Esophagus (tissue), 2 donors: ENCODE results near the gene RFX1. TPM values are rescaled to one million over a fixed set of nuclear protein-coding genes. Genes with fewer than 3 reads are reported as not detected.

Experiments used
- H3K27ac ChIP-seq, 2 donors: one replicate each; pipeline ENCODE4 v1.5.1; 2013; ENCODE audit warnings: low read depth in 2 of 2, mild to moderate bottlenecking in 2 of 2, inconsistent platforms in 1 of 2, low read length in 1 of 2, moderate library complexity in 1 of 2
- H3K27me3 ChIP-seq, 2 donors: one replicate each; pipeline ENCODE4 v1.6.1; 2013; ENCODE audit warnings: low read length in 2 of 2, control low read depth in 1 of 2, mild to moderate bottlenecking in 1 of 2; ENCODE audit not compliant: insufficient read depth in 2 of 2, control insufficient read depth in 1 of 2
- H3K36me3 ChIP-seq, 2 donors: one replicate each; pipeline ENCODE4 v1.6.1; 2013; ENCODE audit warnings: low read length in 1 of 2; ENCODE audit not compliant: control insufficient read depth in 2 of 2, insufficient read depth in 2 of 2
- H3K4me1 ChIP-seq, 2 donors: one replicate each; pipeline ENCODE4 v1.6.1; 2013; ENCODE audit warnings: low read length in 1 of 2; ENCODE audit not compliant: control insufficient read depth in 2 of 2, insufficient read depth in 2 of 2
- H3K4me3 ChIP-seq, 2 donors: one replicate each; pipeline ENCODE4 v1.5.1; 2013; ENCODE audit warnings: low read length in 2 of 2, mild to moderate bottlenecking in 2 of 2, low read depth in 1 of 2, moderate library complexity in 1 of 2
- H3K9me3 ChIP-seq, 2 donors: one replicate each; pipeline ENCODE4 v1.6.1; 2013; ENCODE audit warnings: mild to moderate bottlenecking in 2 of 2, low read depth in 1 of 2, low read length in 1 of 2, moderate library complexity in 1 of 2; ENCODE audit not compliant: control insufficient read depth in 2 of 2, insufficient read depth in 1 of 2
- WGBS, 2 donors: extraction: QIAGEN DNeasy Blood & Tissue Kit; methylation state at CpG; one replicate each; pipeline ENCODE4 v1.1.7; 2013; 5-methylcytosine and 5-hydroxymethylcytosine counted together
- polyA plus RNA-seq, 2 donors: library from polyadenylated mRNA; stranded (reverse); fragments of 200-250 nt; gene quantifications; one replicate each; pipeline ENCODE4 v1.2.3, GENCODE V29; 2013
- donor health status: healthy with polysubstance abuse.
- donor health status: Bipolar disorder and iron deficiency.

RFX1 gene
- polyA plus RNA-seq, 2 donors: 3.8 to 6.6 TPM

DNA sequence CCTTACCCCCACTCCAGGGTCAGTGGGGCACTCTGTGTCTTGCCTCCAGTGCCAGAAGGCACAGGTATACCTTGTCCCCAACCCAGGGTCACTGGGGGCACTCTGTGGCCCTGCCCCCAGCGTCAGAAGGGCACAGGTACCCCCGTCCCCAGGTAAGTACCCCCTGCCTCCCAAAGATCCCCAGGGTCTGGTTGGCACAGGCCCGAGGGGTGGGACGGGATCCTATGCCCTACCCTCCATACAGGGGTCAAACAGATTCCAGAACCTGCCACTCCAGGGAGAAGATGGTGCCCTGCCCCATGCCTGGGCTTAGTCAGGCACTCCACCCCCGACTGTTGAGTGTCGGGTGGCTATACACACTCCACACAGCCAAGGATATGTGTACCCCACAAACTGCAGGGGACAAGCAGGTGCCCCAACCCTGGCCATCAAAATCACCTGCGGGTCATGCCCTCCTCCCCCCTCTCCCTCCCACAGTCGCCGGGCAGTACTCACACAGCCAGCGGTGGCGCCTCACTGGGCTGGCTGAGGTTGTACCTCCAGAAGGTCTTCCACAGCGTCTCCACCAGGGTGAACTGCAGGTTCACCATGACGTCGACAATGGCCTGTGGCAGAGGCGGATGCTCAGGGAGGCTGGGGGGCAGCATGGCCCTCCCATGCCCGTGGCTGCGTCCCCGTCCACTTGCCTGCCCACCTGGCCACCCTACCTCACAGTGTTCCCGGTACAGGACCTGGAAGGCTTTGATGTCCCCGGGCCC is 40.0 kb downstream of the RFX1 start:
- H3K27ac ChIP-seq: no peak overlapping the region
- H3K36me3 ChIP-seq: peaks cover 5 to 48% of the 10 kb centered on the region in 2 donors
- H3K27me3 ChIP-seq: no peaks in the 10 kb centered on the region
- H3K4me1 ChIP-seq: peaks cover 0 to 8% of the 10 kb centered on the region in 2 donors
- peaks cover 0 to 3% of the 10 kb centered on the region in 2 donors for H3K9me3 ChIP-seq
- no peak overlapping the region for H3K4me3 ChIP-seq
- 92 to 95% methylated on average over 20 of the region's 20 CpGs for WGBS, 2 donors

DNA sequence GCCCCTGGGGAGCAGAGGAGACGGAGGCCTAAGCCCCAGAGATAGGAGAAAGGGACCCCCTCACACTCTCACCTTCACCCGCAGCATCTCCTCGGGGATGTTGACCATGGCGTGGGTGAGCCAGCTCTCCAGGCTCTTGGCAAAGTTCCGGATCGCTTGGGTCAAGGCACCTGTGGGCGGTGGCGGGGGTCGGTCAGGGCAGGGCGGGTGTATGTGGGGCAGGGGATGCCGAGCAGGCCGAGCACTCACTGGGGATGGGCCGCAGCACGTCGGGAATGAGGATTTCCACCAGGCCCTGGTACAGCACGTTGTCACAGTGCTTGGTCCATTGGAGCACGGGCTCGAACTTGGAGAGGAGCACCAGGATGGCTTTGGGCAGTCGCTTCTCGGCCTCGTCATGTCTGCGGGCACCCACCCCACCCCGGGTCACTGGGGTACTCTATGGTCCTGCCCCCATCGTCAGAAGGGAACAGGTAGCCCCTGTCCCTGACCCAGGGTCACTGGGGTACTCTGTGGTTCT is 40.7 kb downstream of the RFX1 start:
- Histone ChIP-seq H3K9me3 (peaks cover 0 to 3% of the 10 kb centered on the region in 2 donors), H3K27me3 (no peaks in the 10 kb centered on the region), H3K27ac (no peak overlapping the region), H3K4me1 (peaks cover 0 to 8% of the 10 kb centered on the region in 2 donors), H3K4me3 (no peak overlapping the region), H3K36me3 (peaks cover 5 to 54% of the 10 kb centered on the region in 2 donors)
- 92 to 95% methylated on average over 24 of the region's 24 CpGs for WGBS, 2 donors

DNA sequence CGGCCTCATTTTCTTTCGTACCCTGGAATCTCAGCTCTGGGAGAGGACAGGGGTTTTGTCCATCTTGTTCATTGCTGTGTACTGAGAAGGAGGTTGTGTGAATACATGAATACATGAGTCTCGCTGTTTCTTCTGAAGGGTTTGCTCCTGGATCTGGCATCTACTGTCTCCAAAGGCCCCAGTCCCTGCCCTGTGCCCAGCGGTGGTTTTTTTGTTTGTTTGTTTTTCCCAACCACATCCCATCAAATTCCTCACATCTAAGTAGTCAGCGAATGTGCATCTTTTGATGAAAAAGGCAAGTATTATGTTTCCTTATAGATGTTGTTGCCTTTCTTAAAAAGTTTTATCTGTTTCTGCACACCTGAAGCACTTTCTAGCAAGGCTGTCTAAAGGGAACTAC is 41.3 kb downstream of the RFX1 start:
- no peaks in the 10 kb centered on the region for H3K27me3 ChIP-seq
- WGBS, 2 donors: 86 to 90% methylated on average over 5 of the region's 5 CpGs

DNA sequence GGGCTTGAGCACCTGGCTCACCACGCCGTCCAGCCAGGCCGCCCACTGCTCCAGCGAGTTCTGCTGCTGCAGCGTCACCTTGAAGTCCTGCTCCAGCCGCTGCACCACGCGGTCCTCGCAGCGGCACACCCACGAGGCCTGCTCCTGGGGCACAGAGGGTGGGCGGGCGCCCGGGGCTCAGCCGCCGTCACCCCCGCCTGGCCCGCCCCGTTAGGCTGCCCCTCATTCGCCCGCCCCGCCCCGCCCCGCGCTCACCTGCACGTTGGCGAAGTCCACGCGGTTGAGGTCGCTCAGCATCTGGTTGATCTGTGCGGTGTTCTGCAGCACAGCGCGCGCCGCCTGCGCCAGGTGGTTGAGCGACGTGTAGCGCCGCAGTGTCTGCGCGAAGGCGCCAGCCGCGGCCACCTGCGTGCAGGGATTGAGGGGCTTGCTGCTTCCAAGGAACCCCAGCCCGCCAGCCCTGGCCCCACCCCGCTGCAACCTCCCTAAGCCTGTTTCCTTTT is 42.5 kb downstream of the RFX1 start:
- H3K27me3 ChIP-seq: no peaks in the 10 kb centered on the region
- peaks cover 0 to 56% of the 10 kb centered on the region in 2 donors for H3K36me3 ChIP-seq
- 91 to 94% methylated on average over 47 to 48 of the region's 48 CpGs for WGBS, 2 donors
- H3K9me3 ChIP-seq: peaks cover 0 to 6% of the 10 kb centered on the region in 2 donors
- peaks cover 0 to 8% of the 10 kb centered on the region in 2 donors for H3K4me1 ChIP-seq
- no peak overlapping the region for H3K27ac ChIP-seq
- H3K4me3 ChIP-seq: no peak overlapping the region

More for the DNA sequence above, 41.3 kb downstream of the RFX1 start:
- Histone ChIP-seq H3K9me3 (peaks cover 0 to 6% of the 10 kb centered on the region in 2 donors), H3K27ac (no peak overlapping the region), H3K4me3 (no peak overlapping the region), H3K4me1 (peaks cover 0 to 8% of the 10 kb centered on the region in 2 donors), H3K36me3 (peaks cover 2 to 56% of the 10 kb centered on the region in 2 donors)

DNA sequence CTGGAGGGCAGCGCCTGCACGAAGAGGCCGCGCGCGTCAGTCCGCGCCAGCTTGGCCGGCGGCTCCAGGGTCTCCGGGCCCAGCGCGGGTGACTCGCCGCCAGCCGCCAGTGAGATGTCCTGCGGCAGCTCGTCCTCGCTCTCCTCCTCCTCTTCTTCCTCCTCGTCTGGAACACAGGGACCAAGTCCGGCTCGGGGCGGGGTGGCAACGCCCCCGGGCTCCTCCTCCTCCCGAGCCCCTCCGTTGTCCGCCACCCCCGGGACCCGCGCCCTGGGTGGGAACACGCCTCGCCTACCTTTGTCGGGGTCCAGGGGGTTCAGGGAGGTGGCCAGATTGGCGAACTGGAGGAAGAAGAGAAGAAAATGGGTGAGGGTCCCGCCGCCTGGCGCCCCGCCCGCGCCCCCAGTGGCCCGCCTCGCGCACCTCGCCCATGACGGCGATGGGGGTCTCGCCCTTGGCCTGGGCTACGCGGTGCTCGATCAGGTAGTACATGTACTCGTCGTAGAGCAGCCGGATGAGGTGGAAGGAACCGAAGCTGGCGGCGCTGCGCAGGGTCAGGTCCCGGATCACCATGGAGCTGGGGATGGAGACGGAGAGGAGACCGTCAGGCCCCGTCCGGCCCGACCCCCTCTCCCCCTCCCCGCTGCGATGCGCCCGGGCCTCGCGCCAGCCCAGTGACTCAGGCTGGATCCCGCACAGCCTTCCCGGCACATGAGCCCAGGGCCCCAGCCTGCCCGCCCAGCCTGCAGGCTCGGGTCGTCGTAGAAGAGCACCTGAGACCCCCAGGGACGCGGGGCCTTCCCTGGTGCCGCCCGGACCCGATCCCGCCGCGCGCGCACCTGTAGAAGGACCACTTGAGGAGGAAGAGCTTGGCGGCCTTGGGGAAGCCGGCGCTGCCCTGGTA is 43.2 kb downstream of the RFX1 start:
- Histone ChIP-seq H3K4me1 (peaks cover 0 to 8% of the 10 kb centered on the region in 2 donors), H3K27ac (no peak overlapping the region), H3K4me3 (no peak overlapping the region), H3K9me3 (peaks cover 0 to 6% of the 10 kb centered on the region in 2 donors), H3K27me3 (no peaks in the 10 kb centered on the region), H3K36me3 (peaks cover 0 to 58% of the 10 kb centered on the region in 2 donors)
- 58 to 74% methylated on average over 62 to 89 of the region's 89 CpGs for WGBS, 2 donors

DNA sequence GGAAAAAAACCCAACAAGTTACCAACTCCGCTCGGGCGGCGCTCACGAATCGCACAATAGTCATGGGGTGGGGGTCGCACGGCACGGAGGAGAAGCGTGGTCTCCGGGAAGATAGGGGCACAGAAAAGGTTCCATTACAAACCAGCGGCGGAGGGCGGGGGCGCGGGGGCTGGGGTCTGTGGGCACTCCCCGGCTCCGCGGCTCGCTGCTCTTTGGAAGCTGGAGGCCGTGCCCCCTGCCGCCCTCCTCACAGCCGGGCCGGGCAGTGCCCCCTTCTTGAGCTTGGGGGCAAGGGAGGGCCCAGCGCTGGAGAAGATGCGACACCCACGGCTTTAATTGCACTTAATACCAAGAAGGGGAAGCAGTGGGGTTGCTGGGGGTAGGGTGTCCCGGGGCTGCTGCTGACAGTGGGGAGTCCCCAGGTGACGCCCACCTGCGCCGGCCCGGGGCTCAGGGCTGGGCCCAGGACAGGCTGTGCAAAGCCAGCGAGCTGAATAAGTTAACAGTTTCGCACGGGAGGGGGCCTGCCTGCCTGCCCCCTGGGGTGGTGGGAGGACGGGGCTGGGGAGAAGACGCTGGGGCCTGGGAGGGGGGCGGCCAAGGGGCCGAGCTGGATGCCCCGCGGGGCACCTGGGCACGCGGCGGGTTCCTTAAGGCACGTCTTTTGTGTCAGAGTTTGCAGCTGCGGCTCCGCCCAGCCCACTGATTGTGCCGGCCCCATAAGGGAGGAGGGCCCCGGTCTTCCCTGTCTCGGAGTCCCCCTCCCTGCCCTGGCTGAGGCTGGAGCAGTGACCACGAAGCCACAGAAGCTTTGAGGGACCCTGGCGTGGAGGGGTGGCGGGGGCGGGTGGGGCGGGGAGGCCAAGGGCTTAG is 44.1 kb downstream of the RFX1 start:
- Histone ChIP-seq H3K36me3 (peaks cover 0 to 58% of the 10 kb centered on the region in 2 donors), H3K27ac (no peak overlapping the region), H3K4me3 (no peak overlapping the region)

DNA sequence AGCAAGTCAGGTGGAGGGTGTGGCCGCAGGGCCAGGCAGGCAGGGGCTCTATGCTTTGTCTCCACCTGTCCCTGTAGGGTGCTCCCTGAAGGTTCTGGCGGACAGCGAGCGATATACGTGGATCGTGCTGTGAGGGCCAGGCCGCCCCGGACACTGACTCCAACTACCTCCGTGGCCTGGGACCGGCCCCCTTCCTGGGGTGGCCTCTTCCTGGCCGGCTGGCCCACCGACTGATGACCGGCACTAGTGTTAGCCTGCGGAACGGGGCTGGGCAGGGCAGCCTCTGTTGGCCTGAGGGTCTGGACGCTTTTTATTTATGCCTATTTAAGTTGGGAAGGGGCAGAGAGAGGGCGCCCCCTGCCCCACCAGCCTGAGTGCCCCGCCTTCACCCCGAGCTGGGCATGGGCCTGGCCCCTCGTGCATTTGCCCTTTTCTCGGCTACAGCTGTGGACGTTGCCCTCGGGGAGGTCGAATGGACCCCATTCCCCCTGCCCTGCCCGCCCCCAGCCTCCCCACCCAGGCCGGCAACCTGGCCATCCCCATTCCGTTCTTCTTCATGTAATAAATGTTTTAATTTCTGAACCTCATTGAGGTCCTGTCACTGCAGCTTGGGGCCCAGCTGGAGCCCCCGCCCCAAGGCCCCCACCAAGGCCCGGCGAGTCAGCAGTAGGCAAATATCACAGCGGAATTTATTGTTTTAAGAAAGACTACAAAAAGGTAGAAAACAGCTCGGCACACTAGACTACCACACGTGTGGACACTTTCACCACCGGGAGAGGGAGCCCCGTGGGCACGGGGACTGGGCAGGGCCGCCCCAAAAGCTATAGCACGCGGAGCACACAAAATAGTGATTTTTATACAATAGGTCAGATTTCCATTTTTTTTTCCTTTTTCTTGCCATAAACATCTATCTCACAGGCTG is 45.0 kb downstream of the RFX1 start:
- 88% methylated on average over 39 of the region's 39 CpGs for WGBS, 2 donors
- H3K4me1 ChIP-seq: peaks cover 0 to 8% of the 10 kb centered on the region in 2 donors
- peaks cover 0 to 3% of the 10 kb centered on the region in 2 donors for H3K9me3 ChIP-seq
- H3K4me3 ChIP-seq: no peak overlapping the region
- no peaks in the 10 kb centered on the region for H3K27me3 ChIP-seq
- no peak overlapping the region for H3K27ac ChIP-seq
- peaks cover 0 to 55% of the 10 kb centered on the region in 2 donors for H3K36me3 ChIP-seq

More for the DNA sequence above, 44.1 kb downstream of the RFX1 start:
- peaks cover 0 to 6% of the 10 kb centered on the region in 2 donors for H3K9me3 ChIP-seq
- peaks cover 0 to 8% of the 10 kb centered on the region in 2 donors for H3K4me1 ChIP-seq
- WGBS, 2 donors: 60 to 70% methylated on average over 49 to 55 of the region's 55 CpGs
- H3K27me3 ChIP-seq: no peaks in the 10 kb centered on the region
